Muscle of arm (tissue), 14 donors: Measurements from ENCODE around the gene INTS13. TPM values are rescaled to one million over a fixed set of nuclear protein-coding genes. Genes with fewer than 3 reads are reported as not detected.
"Not testable (repeated sequence)": the region's sequence is repeated elsewhere in the genome, so short reads cannot be mapped to it uniquely, and the experiment has no call there.

ENCODE experiments used
- DNase-seq: peaks from one replicate; pipeline ENCODE4 v3.0.0-alpha.2; 2013
- long read RNA-seq, 11 donors: transcript quantifications; one replicate each; lab custom pipeline, GENCODE V29; 2026
- polyA plus RNA-seq, 12 donors: library from polyadenylated mRNA; unstranded; fragments of 120-200 nt; gene quantifications; one replicate each; pipeline ENCODE4 v1.2.1, GENCODE V29; 2013; ENCODE audit not compliant: insufficient read length in 12 of 12

The INTS13 gene, protein sequence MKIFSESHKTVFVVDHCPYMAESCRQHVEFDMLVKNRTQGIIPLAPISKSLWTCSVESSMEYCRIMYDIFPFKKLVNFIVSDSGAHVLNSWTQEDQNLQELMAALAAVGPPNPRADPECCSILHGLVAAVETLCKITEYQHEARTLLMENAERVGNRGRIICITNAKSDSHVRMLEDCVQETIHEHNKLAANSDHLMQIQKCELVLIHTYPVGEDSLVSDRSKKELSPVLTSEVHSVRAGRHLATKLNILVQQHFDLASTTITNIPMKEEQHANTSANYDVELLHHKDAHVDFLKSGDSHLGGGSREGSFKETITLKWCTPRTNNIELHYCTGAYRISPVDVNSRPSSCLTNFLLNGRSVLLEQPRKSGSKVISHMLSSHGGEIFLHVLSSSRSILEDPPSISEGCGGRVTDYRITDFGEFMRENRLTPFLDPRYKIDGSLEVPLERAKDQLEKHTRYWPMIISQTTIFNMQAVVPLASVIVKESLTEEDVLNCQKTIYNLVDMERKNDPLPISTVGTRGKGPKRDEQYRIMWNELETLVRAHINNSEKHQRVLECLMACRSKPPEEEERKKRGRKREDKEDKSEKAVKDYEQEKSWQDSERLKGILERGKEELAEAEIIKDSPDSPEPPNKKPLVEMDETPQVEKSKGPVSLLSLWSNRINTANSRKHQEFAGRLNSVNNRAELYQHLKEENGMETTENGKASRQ
- polyA plus RNA-seq: 10 to 100 TPM in 11 of 12 donors, not detected in 1; 25.9 to 44.0 (median 29.3) TPM
- long read RNA-seq, donor 1, partial matches to known transcripts: 0 of 1 reads
- long read RNA-seq, donor 1, other reads (novel, unspliced or antisense): 0 of 1 reads
- long read RNA-seq, donor 2, partial matches to known transcripts: 0 of 2 reads
- long read RNA-seq, donor 2, other reads (novel, unspliced or antisense): 0 of 2 reads
- long read RNA-seq, donor 3, partial matches to known transcripts: 0 of 1 reads
- long read RNA-seq, donor 3, other reads (novel, unspliced or antisense): 0 of 1 reads
- long read RNA-seq, donor 4: 0 reads
- long read RNA-seq, donor 5: 0 reads
- long read RNA-seq, donor 6, partial matches to known transcripts: 5 of 6 reads
- long read RNA-seq, donor 6, other reads (novel, unspliced or antisense): 0 of 6 reads
- long read RNA-seq, donor 7: 0 reads
- long read RNA-seq, donor 8, partial matches to known transcripts: 0 of 2 reads
- long read RNA-seq, donor 8, other reads (novel, unspliced or antisense): 0 of 2 reads
- long read RNA-seq, donor 9, partial matches to known transcripts: 0 of 1 reads
- long read RNA-seq, donor 9, other reads (novel, unspliced or antisense): 0 of 1 reads
- long read RNA-seq, donor 10, partial matches to known transcripts: 0 of 2 reads
- long read RNA-seq, donor 10, other reads (novel, unspliced or antisense): 0 of 2 reads
- long read RNA-seq, donor 11, partial matches to known transcripts: 0 of 2 reads
- long read RNA-seq, donor 11, other reads (novel, unspliced or antisense): 0 of 2 reads

DNA sequence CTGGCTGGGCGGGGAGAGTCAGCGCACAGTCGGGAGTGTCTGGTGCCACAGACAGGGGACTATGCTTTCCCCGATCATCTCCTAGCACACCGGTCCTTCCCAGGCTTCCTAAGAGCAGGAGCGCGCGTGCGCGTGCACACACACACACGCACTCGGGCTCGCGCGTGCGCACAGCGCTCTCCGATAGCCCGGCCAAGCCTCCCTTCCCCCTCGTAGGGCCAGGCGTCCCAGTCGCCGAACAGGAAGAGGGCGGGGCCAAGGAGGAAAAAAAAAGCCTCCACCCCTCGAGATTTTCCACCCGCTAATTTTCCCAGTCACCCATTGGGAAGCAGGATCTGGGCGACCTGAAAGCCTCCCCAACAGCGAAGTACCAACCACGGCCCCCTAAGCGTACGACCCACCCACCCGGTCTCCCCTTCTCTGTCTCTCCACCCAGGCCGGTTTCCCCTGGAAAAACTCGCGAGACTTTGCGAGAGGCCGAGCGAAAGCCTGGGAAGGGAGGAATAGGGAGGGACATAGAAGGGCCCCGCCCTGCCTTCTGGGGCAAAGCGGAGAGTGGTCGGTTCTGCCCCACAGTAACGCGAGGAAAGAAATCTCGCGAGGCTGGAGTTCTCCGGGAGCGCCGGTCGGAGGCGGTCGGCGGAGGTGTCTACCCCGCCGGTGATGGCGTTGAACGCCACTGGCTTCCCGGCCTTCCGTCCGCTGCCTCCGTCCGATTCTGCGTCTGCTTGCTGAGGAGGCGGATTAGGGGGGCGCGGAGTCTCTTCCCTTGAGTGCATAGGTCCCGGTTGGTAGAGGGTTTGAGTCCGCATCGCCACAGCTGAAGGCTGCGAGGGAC lies at the start of gene INTS13, which contains the start of gene FGFR1OP2:
Gene INTS13 (minus strand): TSS at position 119 of the 838 bp plus-strand sequence. CDS start 1,178 bp downstream, outside the sequence.
Gene FGFR1OP2 (plus strand): TSS at position 608 of the 838 bp plus-strand sequence. CDS start 15,689 bp downstream, outside the sequence.
- peak; percentile 100 for DNase-seq

DNA sequence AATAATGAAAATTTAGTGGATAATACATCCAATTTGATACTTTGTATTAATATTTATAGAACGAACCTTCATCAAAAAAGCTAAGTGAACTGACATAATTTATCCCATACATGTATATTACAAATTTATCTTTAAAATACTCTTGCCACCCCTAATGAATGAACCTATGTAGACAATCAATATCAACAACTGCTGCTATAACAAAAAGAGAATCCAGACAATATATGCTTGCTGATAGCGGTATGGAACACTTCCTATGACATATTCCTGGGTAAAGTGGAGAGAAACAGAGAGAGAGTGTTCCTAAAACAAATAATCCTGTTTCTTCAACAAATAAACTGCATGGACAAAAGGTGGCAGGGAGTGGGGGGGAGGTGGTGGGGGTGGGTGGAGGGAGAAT lies 45.1 kb upstream of the INTS13 start:
- no peak for DNase-seq

DNA sequence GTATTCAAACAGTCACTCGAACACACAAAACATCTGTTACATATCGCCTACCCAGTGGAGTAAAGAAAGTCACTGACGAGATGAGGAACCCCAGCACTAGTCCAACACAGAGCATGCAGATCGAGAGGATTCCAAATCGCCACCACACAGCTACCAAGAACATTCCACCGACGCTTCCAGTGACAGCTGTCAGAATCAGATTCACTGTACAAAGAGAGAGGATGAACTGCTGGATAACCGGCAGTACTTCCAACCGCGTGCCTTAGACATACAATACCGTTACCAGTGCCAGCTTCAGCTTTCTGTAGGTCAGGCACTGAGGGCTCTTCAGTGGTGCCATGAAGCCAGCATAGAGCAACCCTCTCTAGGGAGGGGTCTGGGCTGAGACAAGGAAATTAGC lies 42.0 kb upstream of the INTS13 start:
- no peak for DNase-seq

DNA sequence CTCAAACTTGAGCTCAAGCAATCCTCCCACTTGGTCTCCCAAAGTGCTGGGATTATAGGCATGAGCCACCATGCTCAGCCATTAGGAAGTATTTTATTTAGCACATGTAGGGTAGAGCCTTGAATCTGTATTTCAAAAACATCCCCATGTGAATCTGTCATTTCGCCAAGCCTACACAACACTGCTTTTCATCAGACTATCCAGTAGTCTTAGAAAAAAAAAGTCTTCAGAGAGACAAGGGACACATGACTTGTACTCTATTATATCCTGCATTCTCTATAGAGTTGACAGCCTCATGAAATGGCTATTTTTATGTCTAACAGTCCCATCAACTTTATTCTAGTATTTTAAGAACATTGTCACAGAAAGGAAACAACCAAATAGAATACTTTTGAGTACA lies 41.0 kb upstream of the INTS13 start:
- no peak for DNase-seq

DNA sequence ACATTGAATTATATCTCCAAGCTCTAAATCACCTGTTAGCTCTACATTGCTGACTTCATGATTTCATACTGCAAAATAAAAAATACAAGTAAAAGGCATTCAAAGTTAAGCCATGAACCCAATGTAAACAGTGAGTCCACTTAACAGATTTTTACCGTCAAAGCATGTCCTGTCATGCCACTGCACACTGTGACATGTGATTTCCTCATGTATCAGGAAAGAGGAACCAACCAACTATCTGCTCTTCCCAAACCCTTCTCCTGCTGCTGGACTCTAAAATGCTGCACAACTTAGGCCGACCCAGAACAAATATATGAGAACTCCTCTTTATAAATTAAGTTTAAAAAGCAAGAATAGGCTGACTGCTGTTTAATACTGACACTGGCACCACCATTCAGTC lies 38.9 kb upstream of the INTS13 start:
- no peak for DNase-seq

DNA sequence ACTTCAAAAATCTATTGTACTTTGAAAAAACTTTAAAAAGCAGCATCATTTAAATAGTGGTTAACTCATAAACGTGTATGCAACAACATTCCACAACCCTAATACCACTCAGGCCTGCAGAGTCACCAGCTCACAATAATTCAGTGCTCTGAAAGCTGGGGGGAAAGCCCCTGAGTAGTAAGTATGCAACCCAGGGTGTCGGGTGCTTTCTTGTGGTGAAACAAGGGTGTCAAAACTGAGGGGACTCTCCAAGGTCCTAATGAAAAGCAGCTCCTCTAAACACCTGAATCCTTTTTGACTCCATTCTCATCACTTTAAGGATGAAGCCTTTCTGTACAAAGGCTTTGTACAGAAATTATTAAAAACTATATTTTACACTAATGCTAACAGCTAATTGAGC lies 34.2 kb upstream of the INTS13 start:
- DNase-seq: no peak

DNA sequence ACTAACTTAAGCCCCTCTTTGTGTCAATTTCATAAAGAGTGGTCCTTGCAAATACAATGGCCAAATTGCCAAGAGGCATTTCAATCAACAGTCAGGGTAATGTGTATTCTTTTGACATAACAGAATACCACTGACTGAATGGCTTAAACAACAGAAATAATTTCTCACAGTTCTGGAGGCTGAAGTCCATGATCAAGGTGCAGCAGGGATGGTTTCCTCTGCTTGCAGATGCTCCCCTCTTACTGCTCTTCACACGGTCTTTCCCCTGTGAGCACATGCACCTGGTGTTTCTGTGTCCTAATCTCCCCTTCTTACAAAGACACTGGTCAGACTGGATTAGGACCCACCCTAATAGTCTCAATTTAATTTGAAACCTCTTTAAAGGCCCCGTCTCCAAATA lies 32.4 kb upstream of the INTS13 start:
- no peak for DNase-seq

DNA sequence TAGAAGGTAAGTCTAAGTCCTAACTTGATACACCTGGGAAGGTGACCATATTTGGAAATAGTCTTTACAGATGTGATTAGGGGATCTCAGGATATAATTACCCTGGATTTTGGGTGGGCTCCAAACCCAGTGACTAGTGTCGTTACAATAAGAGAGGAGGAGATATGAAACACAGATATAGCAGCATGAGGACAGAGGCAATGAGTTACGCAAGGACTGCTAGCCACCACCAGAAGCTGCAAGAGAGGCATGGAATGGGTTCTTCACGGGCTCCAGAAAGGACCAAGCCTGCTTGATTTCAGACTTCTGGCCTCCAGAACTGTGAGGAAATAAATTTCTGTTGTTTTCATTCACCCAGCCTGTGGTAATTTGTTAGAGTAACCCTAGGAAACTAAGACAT lies 29.1 kb upstream of the INTS13 start:
- DNase-seq: no peak

DNA sequence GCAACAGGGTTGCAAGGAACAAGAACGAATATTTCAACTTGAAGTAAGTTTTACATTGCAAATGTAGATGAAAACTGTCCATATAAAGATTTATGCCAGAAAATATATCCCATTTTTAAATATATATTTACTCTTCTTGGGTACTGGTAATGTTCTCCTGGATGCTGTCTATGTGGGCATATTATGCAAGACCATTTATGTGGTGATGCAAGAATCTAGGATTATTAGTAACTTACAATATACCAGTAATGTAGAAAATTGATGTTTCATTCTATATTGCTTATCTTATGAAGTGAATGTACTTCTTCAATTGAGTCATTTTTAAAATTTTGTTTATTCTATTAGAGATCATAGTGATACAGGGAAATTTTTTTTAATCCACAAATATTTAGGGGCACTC lies 25.6 kb upstream of the INTS13 start:
- DNase-seq: no peak

DNA sequence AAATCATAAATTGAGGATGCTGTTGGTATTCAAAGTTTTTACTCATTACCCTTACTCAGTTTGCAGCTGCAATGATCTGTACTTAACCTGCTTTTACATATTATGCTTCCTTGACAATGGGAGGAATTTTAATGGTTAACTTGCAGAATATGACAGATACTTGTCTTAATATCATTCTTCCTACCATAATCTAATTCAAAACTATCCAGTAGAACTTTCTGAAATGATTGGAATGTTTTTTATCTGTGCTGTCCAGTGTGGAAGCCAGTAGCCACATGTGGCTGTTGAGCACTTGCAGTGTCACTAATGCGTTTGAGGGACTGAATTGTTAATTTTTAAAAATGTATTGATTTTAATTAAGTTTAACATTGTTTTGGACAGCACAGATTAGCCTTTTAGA lies 24.0 kb upstream of the INTS13 start:
- no peak for DNase-seq

DNA sequence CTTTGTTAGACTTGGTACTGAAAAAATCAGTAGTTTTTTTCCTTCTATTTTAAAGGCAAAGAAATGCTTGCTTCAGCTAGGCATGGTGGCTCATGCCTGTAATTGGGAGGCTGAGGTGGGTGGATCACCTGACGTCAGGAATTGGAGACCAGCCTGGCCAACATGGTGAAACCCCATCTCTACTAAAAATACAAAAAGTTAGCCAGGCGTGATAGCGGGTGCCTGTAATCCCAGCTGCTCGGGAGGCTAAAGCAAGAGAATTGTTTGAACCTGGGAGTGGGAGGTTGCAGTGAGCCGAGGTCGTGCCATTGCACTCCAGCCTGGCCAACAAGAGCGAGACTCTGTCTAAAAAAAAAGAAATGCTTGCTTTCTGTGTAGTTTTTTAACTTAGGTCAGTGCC lies 23.6 kb upstream of the INTS13 start:
- not testable (repeated sequence) for DNase-seq

DNA sequence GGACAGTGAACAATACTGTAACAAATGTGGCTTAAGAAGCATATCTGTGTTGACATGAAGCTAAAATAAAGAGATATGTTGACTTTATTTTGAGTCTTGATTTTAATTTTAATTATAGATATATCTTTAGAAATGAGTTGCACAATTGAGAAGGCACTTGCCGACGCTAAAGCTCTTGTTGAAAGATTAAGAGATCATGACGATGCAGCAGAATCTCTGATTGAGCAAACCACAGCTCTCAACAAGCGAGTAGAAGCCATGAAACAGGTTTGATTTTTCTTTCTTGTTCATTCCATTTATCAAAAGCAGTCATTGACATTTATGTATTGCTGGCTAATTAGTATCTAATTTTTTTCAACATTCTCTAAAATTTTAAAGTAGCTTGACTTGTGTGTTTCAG lies 16.2 kb upstream of the INTS13 start:
- no peak for DNase-seq

DNA sequence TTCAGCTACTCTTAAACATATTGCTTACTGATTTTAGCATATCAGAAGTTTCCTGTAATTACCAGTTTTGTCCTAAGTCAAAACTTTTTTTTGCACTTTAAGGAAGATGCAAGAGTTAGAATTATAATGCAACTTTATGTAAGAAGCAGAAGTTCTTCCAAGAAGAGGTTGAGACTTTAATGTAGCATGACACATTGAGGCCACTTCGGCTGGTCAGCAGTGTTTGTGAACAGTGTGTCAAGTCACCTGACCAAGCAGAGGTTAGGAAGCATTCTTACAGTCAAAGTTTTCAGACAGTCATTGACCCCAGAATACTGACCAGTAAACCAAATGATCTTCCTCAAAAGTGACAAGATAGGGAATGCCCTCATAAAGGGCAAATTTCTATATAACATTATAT lies 15.7 kb upstream of the INTS13 start:
- DNase-seq: no peak

DNA sequence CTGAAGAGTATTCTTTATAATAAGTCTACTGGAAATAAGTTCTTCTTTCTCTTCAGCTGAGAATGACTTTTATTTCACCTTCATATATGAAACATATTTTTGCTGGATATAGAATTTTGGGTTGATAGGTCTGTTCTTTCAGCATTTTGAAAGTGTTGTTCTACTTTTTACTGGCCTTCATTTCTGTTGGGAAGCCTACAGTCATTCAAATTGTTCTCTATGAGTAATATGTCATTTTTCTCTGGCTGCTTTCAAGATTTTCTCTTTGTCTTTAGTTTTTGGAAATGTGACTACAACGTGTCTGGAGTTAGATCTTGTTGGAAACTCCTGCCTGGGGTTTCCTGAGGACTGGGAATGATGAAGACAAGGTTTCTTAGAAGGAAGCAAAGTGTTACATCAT lies 10.5 kb upstream of the INTS13 start:
- no peak for DNase-seq

DNA sequence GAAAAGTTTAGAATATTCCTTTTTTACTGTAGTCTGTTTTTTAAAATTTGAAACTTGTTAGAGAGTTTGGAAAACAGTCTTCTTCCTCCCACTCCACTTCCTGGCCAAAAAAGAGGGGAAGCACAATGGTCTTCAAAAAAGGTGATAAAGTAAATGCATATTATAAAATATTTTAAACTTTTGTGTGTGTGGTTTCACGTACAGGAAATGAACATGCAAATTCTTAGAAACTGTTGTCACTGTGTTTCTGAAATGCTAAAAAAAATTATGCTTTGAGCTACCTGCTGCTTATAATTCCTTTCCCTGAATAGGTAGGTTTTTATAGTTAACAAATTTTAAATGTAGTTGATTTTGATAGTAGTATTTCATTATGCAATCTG lies 3.4 kb upstream of the INTS13 start:
- no peak for DNase-seq

DNA sequence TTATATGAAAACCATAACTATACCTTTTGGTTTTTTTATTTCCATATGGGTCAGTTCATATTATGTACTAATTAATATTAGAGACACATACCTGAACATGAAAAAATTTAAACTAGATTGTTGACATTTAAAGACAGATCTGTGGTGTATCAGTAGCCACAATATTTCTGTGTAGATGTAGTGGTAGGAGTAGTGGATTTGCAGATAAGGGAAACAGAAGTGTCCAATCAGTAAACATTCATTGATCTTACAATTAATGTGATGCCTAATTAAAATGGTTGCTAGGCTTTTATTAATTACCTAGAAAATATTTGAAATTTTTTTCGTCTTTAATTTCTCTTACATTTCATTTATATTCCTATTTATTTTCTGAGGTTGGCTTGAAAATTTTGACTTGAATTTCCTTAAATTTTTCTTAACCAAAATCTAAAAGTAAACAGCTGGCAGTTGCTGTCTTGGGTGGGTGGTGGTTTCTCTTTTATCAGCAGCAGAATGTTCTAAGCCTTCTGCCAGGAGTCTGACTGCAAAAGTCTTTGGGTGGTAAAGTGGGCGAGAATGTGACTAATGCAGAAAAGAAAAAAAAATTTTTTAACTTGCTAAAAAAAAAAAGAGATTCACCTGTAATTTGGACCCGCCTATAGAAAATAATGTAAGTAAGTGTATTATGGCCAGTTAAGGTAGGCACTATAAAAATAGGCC lies 2.9 kb upstream of the INTS13 start:
- DNase-seq: no peak

DNA sequence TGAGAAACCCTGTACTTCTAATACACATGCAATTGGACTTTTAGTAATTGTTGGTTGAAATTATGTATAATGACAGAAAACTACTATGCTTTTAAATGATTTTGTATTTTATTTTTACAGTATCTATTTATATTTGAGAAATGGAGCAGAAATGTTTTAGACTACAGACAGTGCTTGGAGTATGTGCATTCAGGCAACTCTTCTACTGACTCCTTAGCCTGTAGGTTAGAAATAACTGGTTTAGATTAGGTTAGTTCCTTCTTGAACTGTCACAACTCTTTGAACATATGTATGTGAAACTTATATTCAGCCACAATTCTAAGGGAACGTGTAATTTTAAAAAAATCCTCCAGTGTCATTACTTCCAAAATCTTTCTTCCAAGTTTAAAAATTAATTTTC lies 2.2 kb upstream of the INTS13 start:
- no peak for DNase-seq

DNA sequence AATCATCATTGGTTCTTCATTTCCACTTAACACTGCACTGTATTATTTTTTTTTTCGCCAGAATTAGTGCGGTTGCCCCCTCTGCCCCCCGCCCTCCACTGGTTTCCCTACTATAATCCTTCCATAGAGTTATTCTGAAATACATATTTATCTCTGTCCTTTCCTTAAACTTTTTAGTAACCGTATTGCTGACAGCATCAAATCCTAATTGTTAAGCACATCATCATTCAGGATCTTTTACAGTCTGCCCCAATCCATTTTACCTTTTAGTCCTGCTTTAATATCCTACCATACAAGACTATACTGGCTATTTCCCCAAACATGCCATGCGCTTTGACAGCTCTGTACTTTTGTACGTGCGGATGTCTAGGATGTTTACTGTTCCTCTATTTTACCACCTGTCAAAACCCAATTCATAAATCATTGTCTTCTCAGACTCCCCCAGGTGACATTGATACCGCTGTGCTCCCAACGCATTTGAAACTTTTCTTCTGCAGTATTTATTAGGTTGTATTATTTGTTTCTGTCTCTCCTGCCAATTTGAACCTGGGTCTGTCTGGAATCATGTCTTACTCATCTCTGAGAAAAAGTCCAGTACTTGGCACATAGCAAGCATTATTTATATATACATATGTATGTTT lies 1.5 kb upstream of the INTS13 start:
- DNase-seq: no peak

DNA sequence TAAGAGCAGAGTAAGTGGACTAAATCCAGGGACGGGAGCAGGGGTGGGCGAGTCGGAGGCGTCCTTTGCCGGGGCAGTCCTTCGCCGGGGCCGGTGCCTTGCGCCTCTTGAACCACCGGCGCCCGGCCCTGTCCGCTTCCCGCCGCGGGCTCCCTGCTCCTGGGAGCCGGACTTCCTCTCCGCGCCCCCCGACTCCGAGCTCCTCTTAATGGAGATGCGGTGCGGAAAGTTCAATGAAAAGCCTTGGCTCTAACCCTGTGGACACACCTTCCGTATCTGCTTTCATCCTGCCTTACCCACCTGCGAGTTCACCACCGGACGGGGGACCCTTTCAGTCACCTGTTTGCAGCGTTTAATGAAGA lies 901 bp upstream of the INTS13 start:
- DNase-seq: no peak
